B cell (primary cell): ENCODE results near the gene PCDH19.

Experiments
- CTCF ChIP-seq: fragments of 200-600 bp; IDR thresholded peaks from one replicate; pipeline ENCODE4 v1.8.0; 2022; ENCODE audit warnings: antibody characterized with exemption, mild to moderate bottlenecking
- EZH2 ChIP-seq: IDR thresholded peaks from 2 replicates; pipeline ENCODE4 v1.6.1; 2012; ENCODE audit warnings: borderline replicate concordance, low read depth, mild to moderate bottlenecking, moderate library complexity, low read length; ENCODE audit not compliant: insufficient read depth, poor library complexity, severe bottlenecking

GRCh38 chrX:100349391-100349790, 60.7 kb downstream of the PCDH19 start:
- TF ChIP-seq EZH2 (no peak), CTCF (no peak)
